Measurements from ENCODE around the gene GBA3. TPM values are rescaled to one million over a fixed set of nuclear protein-coding genes. Genes with fewer than 3 reads are reported as not detected.

Gene GBA3
- not detected in 2 replicates for total RNA-seq

GRCh38 chr4:22692736-22693135 is at the start of gene GBA3:
GBA3 (plus strand) TSS chr4:22692937.

Other genes with a start within 250 kb of the GBA3 start
- 25.4 and 28.1 TPM in 2 replicates for gene ADGRA3, start 176.9 kb upstream of the GBA3 start, total RNA-seq